ENCODE data around the gene ELOVL6.

DNA sequence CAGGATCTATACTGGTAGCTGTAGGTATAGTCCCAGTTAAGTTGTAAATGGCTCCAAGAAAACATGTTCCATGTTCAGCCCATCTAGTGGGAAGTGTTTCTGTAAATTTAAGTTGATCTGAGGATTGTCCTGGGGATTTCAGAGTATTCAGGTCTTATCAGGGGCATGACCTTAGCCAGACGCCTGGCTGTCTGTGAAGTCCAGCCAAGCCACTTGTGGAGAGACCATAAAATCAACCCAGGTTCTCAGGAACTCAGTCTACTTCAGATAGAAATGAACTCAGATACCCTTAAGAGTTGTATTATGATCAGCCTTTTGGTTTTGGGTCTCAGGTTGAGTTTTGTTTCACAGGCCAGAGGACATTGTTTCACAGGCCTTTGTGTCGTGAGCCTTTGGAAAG lies 189.9 kb downstream of the ELOVL6 start:
- TF ChIP-seq, protein P1, sequence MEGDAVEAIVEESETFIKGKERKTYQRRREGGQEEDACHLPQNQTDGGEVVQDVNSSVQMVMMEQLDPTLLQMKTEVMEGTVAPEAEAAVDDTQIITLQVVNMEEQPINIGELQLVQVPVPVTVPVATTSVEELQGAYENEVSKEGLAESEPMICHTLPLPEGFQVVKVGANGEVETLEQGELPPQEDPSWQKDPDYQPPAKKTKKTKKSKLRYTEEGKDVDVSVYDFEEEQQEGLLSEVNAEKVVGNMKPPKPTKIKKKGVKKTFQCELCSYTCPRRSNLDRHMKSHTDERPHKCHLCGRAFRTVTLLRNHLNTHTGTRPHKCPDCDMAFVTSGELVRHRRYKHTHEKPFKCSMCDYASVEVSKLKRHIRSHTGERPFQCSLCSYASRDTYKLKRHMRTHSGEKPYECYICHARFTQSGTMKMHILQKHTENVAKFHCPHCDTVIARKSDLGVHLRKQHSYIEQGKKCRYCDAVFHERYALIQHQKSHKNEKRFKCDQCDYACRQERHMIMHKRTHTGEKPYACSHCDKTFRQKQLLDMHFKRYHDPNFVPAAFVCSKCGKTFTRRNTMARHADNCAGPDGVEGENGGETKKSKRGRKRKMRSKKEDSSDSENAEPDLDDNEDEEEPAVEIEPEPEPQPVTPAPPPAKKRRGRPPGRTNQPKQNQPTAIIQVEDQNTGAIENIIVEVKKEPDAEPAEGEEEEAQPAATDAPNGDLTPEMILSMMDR (IDR thresholded peaks at IDR 0.05; ENCODE audit: poor library complexity, severe bottlenecking), result no peak
- no peak for TF ChIP-seq MXI1 (conservative IDR thresholded peaks at IDR 0.05; ENCODE audit: poor library complexity, severe bottlenecking)
